RWPE2 (cell line): ENCODE results near the gene FZD7.

Experiments
- ATAC-seq: fragments of 200-7000 bp; cut with Tn5 transposase; 3 replicates; pipeline ENCODE4 v1.9.1; 2021; ENCODE audit warnings: low read depth
- DNase-seq: peaks from one replicate; pipeline ENCODE4 v3.0.0-alpha.2; 2020; ENCODE audit warnings: low spot score
- H3K27ac ChIP-seq: fragments of 450-650 bp; 2 replicates; pipeline ENCODE4 v1.5.1; 2017; ENCODE audit warnings: mild to moderate bottlenecking; ENCODE audit not compliant: poor library complexity, severe bottlenecking
- H3K27me3 ChIP-seq: fragments of 250-450 bp; sonication (Bioruptor Pico); 2 replicates; pipeline ENCODE4 v1.5.1; 2021; ENCODE audit warnings: mild to moderate bottlenecking, moderate library complexity; ENCODE audit not compliant: insufficient read depth, poor library complexity, severe bottlenecking
- H3K36me3 ChIP-seq: fragments of 250-450 bp; sonication (Bioruptor Pico); 2 replicates; pipeline ENCODE4 v1.5.1; 2020; ENCODE audit warnings: low read depth, mild to moderate bottlenecking, moderate library complexity
- H3K4me1 ChIP-seq: fragments of 250-450 bp; sonication (Bioruptor Pico); 2 replicates; pipeline ENCODE4 v1.5.1; 2021; ENCODE audit warnings: mild to moderate bottlenecking, moderate library complexity; ENCODE audit not compliant: insufficient read depth, poor library complexity, severe bottlenecking
- H3K4me3 ChIP-seq: fragments of 250-450 bp; sonication (Bioruptor Pico); 2 replicates; pipeline ENCODE4 v1.5.1; 2021; ENCODE audit warnings: mild to moderate bottlenecking, moderate library complexity; ENCODE audit not compliant: severe bottlenecking
- H3K9me3 ChIP-seq: fragments of 250-450 bp; sonication (Bioruptor Pico); 2 replicates; pipeline ENCODE4 v1.5.1; 2021; ENCODE audit warnings: mild to moderate bottlenecking, moderate library complexity; ENCODE audit not compliant: severe bottlenecking
- CTCF ChIP-seq: fragments of 450-650 bp; IDR thresholded peaks from one replicate; pipeline ENCODE4 v1.5.1; 2017; ENCODE audit warnings: mild to moderate bottlenecking, moderate library complexity; ENCODE audit not compliant: poor library complexity, severe bottlenecking

Gene FZD7

GRCh38 chr2:202035941-202036372 lies 2.3 kb downstream of the FZD7 start:
- no peaks in the 10 kb centered on the region for H3K36me3 ChIP-seq
- peaks cover 32% of the 10 kb centered on the region for H3K27me3 ChIP-seq
- no peak overlapping the region for H3K4me3 ChIP-seq
- no peak for TF ChIP-seq CTCF
- H3K27ac ChIP-seq: no peak overlapping the region
- H3K4me1 ChIP-seq: no peaks in the 10 kb centered on the region
- H3K9me3 ChIP-seq: no peaks in the 10 kb centered on the region
- DNase-seq (no peak), ATAC-seq (no peak)

GRCh38 chr2:202036601-202037037 lies 3.0 kb downstream of the FZD7 start:
- Histone ChIP-seq H3K4me3 (no peak overlapping the region), H3K27ac (no peak overlapping the region), H3K9me3 (no peaks in the 10 kb centered on the region), H3K4me1 (no peaks in the 10 kb centered on the region), H3K27me3 (peaks cover 32% of the 10 kb centered on the region), H3K36me3 (no peaks in the 10 kb centered on the region)
- no peak for TF ChIP-seq CTCF
- no peak for ATAC-seq
- DNase-seq: no peak

DNA sequence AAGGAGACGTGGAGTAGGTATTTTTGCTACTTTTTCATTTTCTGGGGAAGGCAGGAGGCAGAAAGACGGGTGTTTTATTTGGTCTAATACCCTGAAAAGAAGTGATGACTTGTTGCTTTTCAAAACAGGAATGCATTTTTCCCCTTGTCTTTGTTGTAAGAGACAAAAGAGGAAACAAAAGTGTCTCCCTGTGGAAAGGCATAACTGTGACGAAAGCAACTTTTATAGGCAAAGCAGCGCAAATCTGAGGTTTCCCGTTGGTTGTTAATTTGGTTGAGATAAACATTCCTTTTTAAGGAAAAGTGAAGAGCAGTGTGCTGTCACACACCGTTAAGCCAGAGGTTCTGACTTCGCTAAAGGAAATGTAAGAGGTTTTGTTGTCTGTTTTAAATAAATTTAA lies 3.4 kb downstream of the FZD7 start:
- TF ChIP-seq CTCF: no peak
- Histone ChIP-seq H3K4me3 (no peak overlapping the region), H3K27me3 (peaks cover 31% of the 10 kb centered on the region), H3K4me1 (no peaks in the 10 kb centered on the region), H3K36me3 (no peaks in the 10 kb centered on the region), H3K9me3 (no peaks in the 10 kb centered on the region), H3K27ac (no peak overlapping the region)
- DNase-seq (no peak), ATAC-seq (no peak)

DNA sequence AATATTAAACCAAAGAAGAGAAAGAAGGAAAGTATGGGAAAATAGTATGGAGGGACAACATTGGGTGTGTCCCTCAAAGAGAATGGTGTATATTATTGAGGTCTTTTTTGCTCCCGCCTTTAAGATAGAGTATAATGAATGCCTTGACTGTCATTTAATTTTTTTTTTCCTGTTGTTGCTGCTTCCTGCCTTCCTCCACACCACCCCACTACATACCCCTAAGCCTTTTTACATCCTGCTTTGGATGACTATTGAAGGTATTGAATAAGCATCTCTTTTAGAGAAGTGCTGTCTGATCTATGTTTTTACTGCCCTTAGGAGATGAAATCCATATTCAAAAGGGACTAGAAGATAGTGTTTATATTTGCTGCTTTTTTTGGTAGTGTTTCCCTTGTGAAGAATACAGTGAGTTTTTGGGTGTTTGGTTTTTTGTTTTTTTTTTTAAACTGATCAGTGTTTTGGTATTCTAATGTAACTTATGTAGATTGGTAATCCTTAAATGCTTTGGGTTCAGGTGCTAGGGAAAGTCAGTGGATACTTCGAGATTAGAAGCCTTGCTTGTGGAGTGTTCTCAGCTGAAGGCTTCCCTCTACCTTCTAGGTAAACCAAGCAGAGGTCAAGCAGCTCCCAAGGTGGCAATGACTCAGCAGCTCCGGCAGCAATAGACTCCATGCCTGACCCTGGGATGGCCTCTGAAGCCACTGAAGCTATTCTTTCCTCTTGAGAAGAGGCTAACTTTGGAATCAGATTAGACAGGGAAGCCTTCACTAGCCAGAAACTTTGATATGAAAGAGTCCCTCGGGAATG lies 5.0 kb downstream of the FZD7 start:
- Histone ChIP-seq H3K27ac (no peak overlapping the region), H3K4me3 (no peak overlapping the region), H3K9me3 (no peaks in the 10 kb centered on the region), H3K27me3 (peaks cover 20% of the 10 kb centered on the region), H3K36me3 (no peaks in the 10 kb centered on the region), H3K4me1 (no peaks in the 10 kb centered on the region)
- DNase-seq (no peak), ATAC-seq (0 out of 3 replicates have a peak, but pooled peaks have one; percentile 24)
- TF ChIP-seq CTCF: no peak
